Activated T-cell treated with anti-CD3 and anti-CD28 coated beads, Interleukin-2, amount 50 U/mL, for 24 hours (primary cell): ENCODE data around the gene ANK3.
"Not testable (repeated sequence)": the region's sequence is repeated elsewhere in the genome, so short reads cannot be mapped to it uniquely, and the experiment has no call there.

Experiments
- DNase-seq: peaks from one replicate; pipeline ENCODE4 v3.0.0-alpha.2; 2020
- H3K27ac Mint-ChIP-seq: 2 replicates; pipeline ENCODE4 v1.8.0; 2020; ENCODE audit warnings: mild to moderate bottlenecking, mixed read lengths
- H3K27me3 Mint-ChIP-seq: 2 replicates; pipeline ENCODE4 v1.8.0; 2020; ENCODE audit warnings: mixed read lengths
- H3K36me3 Mint-ChIP-seq: 2 replicates; pipeline ENCODE4 v1.8.0; 2020; ENCODE audit warnings: low read depth, mixed read lengths
- H3K4me1 Mint-ChIP-seq: 2 replicates; pipeline ENCODE4 v1.8.0; 2020; ENCODE audit warnings: low read depth, mixed read lengths
- H3K4me3 Mint-ChIP-seq: 2 replicates; pipeline ENCODE4 v1.8.0; 2020; ENCODE audit warnings: mild to moderate bottlenecking, moderate library complexity, mixed read lengths
- H3K9me3 Mint-ChIP-seq: 2 replicates; pipeline ENCODE4 v1.8.0; 2020; ENCODE audit warnings: mixed read lengths

Gene ANK3

DNA sequence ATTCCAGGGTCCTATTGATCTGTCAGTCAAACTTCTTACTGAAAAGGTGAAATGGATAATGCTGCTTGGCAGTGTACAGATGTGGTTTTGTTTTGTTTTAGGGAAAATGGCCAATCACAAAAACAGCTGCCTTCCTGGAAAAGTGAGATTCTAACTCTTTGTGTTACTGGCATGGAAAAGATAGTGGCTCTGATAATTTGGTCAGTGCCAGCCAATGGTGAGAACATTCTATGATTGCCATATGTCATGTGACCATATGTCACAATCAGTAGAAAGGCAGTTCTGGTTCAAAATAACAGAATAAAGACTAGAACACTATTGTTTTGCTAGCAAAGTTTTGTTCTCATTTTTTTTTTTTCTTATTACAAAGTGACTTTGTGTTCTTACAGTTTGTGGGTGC lies 344.1 kb downstream of the ANK3 start:
- Mint-ChIP-seq H3K4me3 (no peak overlapping the region), H3K27me3 (no peaks in the 10 kb centered on the region), H3K36me3 (peaks cover 37% of the 10 kb centered on the region), H3K4me1 (no peaks in the 10 kb centered on the region), H3K9me3 (no peaks in the 10 kb centered on the region), H3K27ac (no peak overlapping the region)
- no peak for DNase-seq

DNA sequence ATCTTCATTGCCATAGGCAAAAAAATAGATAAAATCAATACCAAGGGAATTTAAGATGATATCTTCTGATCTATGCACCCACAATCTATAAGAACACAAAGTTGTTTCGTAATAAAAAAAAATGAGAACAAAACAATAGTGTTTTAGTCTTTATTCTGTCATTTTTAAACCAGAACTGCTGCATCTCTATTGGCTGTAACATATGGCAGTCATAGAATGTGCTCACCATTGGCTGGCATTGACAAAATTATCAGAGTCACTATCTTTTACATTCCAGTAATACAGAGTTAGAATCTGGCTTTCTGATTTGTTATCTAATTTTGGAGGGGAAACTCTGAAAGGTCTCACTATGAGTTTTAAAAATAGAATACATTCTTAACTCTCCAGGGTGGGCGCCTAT lies 344.7 kb downstream of the ANK3 start:
- H3K4me1 Mint-ChIP-seq: no peaks in the 10 kb centered on the region
- peaks cover 35% of the 10 kb centered on the region for H3K36me3 Mint-ChIP-seq
- H3K9me3 Mint-ChIP-seq: no peaks in the 10 kb centered on the region
- no peak overlapping the region for H3K27ac Mint-ChIP-seq
- DNase-seq: no peak
- no peak overlapping the region for H3K4me3 Mint-ChIP-seq
- H3K27me3 Mint-ChIP-seq: no peaks in the 10 kb centered on the region

DNA sequence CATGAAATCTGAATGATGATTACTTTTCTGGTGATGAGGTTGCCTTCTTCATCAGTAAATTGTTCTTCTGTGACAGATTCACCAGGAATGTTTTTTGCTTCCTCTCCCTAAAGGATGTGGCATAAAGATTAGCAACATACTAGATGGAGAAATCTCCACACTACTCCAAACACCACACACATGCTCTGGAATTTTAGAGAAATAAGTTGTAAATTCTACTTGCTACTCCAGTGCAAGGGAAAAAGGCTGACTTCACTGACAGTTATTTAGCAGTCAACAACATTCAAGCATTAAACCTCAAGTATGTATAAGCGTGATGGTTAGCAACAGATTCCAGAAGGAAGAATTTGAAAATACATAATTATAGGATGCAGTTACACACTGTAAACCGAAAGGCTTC lies 345.4 kb downstream of the ANK3 start:
- H3K9me3 Mint-ChIP-seq: no peaks in the 10 kb centered on the region

DNA sequence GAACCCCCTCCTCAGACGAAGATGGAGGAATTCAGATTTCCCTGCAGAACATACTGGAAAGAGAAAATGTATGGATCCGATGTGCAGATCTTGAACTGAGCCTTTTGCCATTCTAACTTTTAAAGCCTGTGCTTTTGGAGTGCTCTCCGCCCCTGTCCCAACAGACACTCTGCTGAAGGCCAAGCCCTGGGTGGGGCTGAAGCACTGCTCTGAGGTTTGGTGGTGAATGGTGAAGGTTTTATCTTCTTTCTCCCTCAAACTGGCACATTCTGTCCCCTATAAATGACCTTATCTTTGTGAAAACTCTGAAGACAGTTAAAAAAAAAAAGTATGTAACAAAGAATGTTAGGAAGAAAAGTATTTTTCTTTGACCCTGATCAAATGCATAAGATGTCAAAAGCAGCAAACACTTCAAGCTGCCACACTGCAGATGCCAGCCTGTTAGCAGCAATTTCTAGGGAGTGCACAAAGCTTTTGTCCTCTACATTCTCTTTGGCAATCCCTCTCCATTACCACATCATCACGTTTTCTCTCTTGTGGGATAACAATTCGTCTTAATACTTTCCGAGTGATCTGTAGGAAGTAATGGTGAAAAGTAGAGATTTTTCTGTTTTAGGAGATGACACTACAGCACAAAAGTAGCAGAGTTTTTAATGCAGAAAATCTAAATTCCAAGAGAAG lies 346.0 kb downstream of the ANK3 start:
- H3K9me3 Mint-ChIP-seq: no peaks in the 10 kb centered on the region
- no peak overlapping the region for H3K4me3 Mint-ChIP-seq
- H3K36me3 Mint-ChIP-seq: peaks cover 36% of the 10 kb centered on the region
- H3K27me3 Mint-ChIP-seq: no peaks in the 10 kb centered on the region
- DNase-seq: no peak
- H3K4me1 Mint-ChIP-seq: no peaks in the 10 kb centered on the region
- no peak overlapping the region for H3K27ac Mint-ChIP-seq

More for the DNA sequence above, 345.4 kb downstream of the ANK3 start:
- Mint-ChIP-seq H3K27me3 (no peaks in the 10 kb centered on the region), H3K4me3 (no peak overlapping the region), H3K27ac (no peak overlapping the region), H3K4me1 (no peaks in the 10 kb centered on the region), H3K36me3 (peaks cover 35% of the 10 kb centered on the region)
- DNase-seq: no peak

DNA sequence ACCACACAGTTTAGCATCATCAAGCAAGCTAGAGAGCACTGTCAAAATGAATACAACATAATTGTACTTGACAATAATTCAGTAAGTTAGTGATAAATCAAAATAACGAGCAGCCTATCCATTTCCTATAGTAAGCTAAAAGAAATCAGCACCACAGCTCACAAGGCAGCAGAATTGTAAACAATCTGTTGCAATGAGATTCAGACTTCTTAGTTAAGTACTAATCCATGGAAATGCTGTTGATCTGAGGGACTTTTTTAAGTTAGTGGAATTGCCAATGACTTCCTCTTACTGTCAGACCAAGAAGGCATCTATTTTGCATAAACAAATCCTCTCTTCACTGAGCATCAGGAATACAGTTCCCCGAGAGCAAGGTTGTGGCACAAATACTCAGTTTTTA lies 346.8 kb downstream of the ANK3 start:
- Mint-ChIP-seq H3K4me3 (no peak overlapping the region), H3K27me3 (no peaks in the 10 kb centered on the region), H3K9me3 (no peaks in the 10 kb centered on the region), H3K36me3 (peaks cover 41% of the 10 kb centered on the region), H3K4me1 (no peaks in the 10 kb centered on the region), H3K27ac (no peak overlapping the region)
- no peak for DNase-seq

DNA sequence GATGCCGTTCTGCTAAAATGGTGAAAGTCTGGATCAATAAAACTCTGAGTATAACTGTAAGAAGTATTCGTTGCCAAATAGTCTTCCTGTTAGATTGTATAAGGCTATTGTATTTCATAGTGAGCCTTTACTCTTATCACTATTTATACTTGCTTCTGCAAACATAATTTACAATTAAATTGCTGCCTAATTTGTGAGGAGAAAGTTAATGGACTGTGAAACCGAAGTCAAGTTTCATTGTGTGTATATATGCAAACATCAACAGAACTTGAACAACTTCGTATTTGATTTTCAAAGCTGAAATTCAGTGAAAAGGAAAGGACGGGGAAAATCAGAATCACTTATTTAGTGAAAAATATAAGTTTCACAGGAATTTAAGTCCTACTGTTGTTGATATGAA lies 347.4 kb downstream of the ANK3 start:
- no peaks in the 10 kb centered on the region for H3K9me3 Mint-ChIP-seq
- DNase-seq: no peak

DNA sequence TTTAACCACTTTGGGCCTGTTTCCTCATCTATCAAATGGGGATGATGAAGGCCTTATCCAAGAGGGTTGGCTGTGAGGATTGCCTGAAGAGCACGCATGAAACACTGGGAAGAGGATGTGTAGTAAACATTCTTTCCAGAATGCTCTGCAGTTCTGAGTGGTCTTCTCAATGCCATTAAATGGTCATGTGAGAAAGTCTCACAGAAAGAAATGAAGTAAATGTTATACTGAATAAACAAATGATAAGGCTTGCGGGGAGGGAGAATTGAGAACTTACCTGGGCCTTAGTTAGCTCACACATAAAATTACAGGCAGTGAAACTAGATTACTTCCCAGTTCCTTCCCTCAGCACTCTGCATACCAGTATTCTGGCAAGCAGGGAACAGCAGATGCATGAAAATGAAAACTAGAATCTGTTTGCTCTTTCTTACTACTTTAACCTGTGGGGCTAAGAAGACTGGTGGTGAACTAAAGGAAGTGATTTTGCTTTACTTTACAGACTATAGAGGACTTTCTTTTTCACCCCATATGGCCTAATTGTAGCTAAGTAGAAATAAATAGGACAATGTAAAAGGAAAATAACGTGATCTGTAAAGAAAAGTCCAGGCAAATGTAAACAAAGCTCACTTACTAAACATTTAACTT lies 348.1 kb downstream of the ANK3 start:
- H3K4me3 Mint-ChIP-seq: no peak overlapping the region
- no peak for DNase-seq
- peaks cover 43% of the 10 kb centered on the region for H3K36me3 Mint-ChIP-seq
- no peaks in the 10 kb centered on the region for H3K9me3 Mint-ChIP-seq
- no peak overlapping the region for H3K27ac Mint-ChIP-seq
- H3K4me1 Mint-ChIP-seq: no peaks in the 10 kb centered on the region
- H3K27me3 Mint-ChIP-seq: no peaks in the 10 kb centered on the region

More for the DNA sequence above, 347.4 kb downstream of the ANK3 start:
- H3K36me3 Mint-ChIP-seq: peaks cover 41% of the 10 kb centered on the region
- H3K27me3 Mint-ChIP-seq: no peaks in the 10 kb centered on the region
- H3K4me3 Mint-ChIP-seq: no peak overlapping the region
- H3K27ac Mint-ChIP-seq: no peak overlapping the region
- H3K4me1 Mint-ChIP-seq: no peaks in the 10 kb centered on the region

DNA sequence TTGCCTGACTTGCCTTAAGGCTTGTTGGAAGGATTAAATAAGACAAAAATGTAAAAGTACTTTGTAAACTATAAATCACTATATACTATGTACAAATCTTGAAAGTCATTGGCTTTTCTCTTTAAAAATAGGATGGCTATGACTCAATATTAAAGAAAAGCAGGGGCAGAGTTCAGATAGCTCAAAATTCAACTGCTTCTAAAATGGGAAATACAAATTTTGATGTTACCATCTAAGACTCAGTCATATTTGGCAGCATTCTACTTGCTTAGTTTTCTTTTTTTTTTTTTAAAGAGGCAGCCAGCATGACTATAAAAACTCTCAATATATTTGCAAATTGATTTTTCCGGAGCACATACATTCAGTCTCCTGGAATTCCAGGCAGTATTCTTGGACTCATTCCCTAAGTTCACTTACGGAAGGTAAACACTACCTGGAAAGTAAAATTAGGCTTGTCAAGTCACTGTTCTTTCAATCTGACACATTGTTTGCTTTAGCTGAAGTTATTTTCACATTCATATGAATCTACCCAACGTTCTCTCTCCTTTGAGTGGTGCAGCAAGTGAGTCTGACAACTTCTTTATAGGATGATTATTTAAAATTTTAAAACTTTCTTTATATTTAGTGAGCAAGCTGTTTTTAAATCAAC lies 349.5 kb downstream of the ANK3 start:
- no peak overlapping the region for H3K4me3 Mint-ChIP-seq
- H3K4me1 Mint-ChIP-seq: no peaks in the 10 kb centered on the region
- no peaks in the 10 kb centered on the region for H3K9me3 Mint-ChIP-seq
- H3K27ac Mint-ChIP-seq: no peak overlapping the region
- no peak for DNase-seq
- H3K36me3 Mint-ChIP-seq: peaks cover 43% of the 10 kb centered on the region
- H3K27me3 Mint-ChIP-seq: no peaks in the 10 kb centered on the region

DNA sequence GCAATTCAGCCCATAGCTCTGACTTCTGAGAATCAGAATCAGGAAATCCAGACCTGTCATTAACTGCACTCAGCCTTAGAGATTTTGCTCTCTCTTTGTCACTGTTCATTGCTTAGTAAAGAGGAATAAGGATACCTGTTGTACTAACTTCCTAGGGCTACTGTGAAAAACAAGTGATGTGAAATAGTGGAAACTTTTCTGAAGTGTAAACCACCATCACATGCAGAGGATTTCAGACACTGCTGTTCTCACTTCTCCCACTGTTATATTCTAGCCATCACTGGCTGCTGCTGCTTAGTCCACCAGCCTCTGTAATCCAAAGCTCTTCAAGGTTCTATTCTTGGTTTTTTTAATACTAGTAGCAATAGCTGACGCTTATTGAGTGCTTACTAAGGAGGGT lies 353.7 kb downstream of the ANK3 start:
- peaks cover 33% of the 10 kb centered on the region for H3K36me3 Mint-ChIP-seq
- no peaks in the 10 kb centered on the region for H3K9me3 Mint-ChIP-seq
- no peaks in the 10 kb centered on the region for H3K27me3 Mint-ChIP-seq
- no peak overlapping the region for H3K4me3 Mint-ChIP-seq
- H3K27ac Mint-ChIP-seq: no peak overlapping the region
- H3K4me1 Mint-ChIP-seq: peaks cover 8% of the 10 kb centered on the region
- no peak for DNase-seq

DNA sequence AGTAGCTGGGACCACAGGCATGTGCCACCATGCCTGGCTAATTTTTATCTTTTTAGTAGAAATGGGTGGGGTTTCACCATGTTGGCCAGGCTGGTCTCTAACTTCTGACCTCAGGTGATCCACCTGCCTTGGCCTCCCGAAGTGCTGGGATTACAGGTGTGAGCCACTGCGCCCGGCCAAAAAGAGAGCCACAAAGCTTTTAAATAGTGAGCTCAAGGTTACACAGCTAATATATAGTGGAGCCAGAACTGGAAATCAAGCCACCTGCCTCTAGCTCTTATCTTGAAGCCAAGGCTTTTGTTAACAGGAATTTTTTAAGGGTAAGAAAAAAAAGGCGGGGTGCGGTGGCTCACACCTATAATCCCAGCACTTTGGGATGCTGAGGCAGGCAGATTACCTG lies 354.3 kb downstream of the ANK3 start:
- H3K36me3 Mint-ChIP-seq: peaks cover 32% of the 10 kb centered on the region

DNA sequence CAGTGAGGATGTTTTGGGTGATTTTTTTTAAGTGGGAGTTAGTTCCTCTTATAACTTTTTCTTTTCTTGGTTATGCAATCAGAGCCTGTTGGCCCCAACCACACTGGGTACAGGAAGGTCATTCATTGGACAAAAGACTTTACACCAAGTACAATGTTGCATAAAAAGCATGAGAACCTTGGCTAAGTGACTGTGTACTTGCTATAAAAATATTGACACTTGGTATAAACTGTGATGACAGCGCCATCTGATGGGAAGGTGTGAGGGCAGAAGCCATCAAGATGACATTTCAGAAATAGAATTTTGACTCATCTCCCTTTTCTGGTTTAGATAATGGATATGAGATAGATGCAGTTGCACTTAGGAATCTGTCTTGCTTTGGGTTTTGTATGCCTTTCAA lies 357.0 kb downstream of the ANK3 start:
- H3K27ac Mint-ChIP-seq: peak overlapping the region; percentile 22
- H3K9me3 Mint-ChIP-seq: no peaks in the 10 kb centered on the region
- H3K36me3 Mint-ChIP-seq: peaks cover 29% of the 10 kb centered on the region
- no peak overlapping the region for H3K4me3 Mint-ChIP-seq
- DNase-seq: no peak
- no peaks in the 10 kb centered on the region for H3K27me3 Mint-ChIP-seq
- H3K4me1 Mint-ChIP-seq: peaks cover 8% of the 10 kb centered on the region

More for the DNA sequence above, 354.3 kb downstream of the ANK3 start:
- H3K4me3 Mint-ChIP-seq, H3K9me3 Mint-ChIP-seq, H3K27ac Mint-ChIP-seq, H3K27me3 Mint-ChIP-seq, H3K4me1 Mint-ChIP-seq, DNase-seq: not testable (repeated sequence)

DNA sequence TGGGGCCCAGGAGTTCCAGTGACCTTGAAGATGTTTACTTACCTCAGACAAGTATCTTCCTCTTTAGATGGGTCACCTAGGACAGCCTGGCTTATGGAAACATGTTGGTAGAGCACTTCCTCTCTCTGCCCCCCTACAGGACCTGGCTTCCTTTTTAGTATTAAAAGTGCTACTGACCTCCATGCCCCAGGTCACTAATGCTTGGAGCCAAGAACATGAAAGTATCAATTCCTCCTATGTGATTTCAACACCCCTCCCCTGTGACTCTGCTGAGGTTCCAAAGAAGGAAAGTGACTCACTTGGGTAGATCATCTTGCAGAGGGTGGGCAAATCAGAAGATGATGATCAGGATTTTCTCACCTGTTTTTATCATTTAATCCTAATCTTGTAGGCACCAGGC lies 358.0 kb downstream of the ANK3 start:
- DNase-seq: no peak
- H3K27me3 Mint-ChIP-seq: no peaks in the 10 kb centered on the region
- H3K27ac Mint-ChIP-seq: peak overlapping the region; percentile 48
- peaks cover 8% of the 10 kb centered on the region for H3K4me1 Mint-ChIP-seq
- peaks cover 25% of the 10 kb centered on the region for H3K36me3 Mint-ChIP-seq
- H3K9me3 Mint-ChIP-seq: no peaks in the 10 kb centered on the region
- no peak overlapping the region for H3K4me3 Mint-ChIP-seq

DNA sequence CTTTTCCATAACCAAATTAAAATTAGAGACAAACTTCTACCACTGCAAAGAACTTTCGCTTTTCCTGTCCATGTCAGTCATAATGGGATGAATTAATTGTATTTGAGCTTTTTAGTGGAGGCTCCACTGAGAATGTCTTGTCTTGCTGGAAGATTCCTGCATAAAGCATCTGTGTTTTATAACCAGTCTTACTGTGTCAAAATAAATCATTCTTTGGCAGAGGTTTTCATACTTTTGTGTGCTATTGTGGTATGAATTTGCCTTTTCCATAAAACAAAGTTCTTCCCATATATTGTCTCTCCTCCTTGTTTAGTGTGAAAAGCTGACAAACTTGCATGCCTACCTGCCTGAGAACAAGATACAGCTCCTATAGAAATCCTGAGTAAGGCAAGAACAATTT lies 358.5 kb downstream of the ANK3 start:
- Mint-ChIP-seq H3K4me1 (peaks cover 8% of the 10 kb centered on the region), H3K36me3 (peaks cover 25% of the 10 kb centered on the region), H3K4me3 (no peak overlapping the region), H3K27ac (peak overlapping the region; percentile 61), H3K9me3 (no peaks in the 10 kb centered on the region), H3K27me3 (no peaks in the 10 kb centered on the region)
- no peak for DNase-seq

DNA sequence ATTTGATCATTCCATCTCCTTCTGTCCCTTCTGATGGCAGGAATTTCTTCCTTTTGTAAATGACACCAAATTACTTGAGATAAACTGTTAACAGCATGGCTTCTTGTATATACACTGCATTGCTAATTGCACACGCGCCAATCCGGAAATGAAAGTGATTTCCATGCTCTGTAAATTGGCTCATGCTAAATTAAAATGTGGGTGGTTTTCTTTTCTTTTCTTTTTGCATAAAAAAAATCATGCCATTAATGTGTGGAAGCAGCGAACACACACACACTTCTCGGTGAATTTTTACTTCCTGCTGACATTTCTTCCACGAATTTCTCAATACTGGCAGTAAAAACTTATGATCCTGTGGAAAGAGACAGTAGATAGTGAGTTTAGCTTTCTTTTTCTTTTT lies 360.2 kb downstream of the ANK3 start:
- no peak for DNase-seq
- Mint-ChIP-seq H3K4me1 (peaks cover 8% of the 10 kb centered on the region), H3K4me3 (no peak overlapping the region), H3K9me3 (no peaks in the 10 kb centered on the region), H3K36me3 (peaks cover 25% of the 10 kb centered on the region), H3K27ac (no peak overlapping the region), H3K27me3 (no peaks in the 10 kb centered on the region)

DNA sequence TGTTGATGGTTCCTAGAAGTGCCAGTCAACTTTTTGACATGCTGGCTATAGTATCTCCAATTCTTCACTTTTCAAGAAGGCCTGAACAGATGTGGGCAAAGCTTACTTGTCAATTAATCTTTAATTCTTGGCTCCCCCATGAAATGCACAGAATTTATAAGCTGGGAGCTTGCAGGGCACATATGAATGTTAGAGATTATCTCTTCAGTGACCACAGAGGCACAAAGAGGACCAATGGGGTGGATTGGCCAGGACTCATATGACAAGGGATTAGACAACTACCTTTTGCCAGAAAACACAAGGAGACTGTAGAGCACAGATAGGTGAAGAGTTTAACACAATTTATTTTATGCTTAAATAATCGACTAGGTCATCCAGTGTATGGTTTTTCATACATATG lies 361.6 kb downstream of the ANK3 start:
- no peak overlapping the region for H3K27ac Mint-ChIP-seq

More for the DNA sequence above, 361.6 kb downstream of the ANK3 start:
- Mint-ChIP-seq H3K36me3 (peaks cover 21% of the 10 kb centered on the region), H3K4me1 (peaks cover 8% of the 10 kb centered on the region), H3K9me3 (no peaks in the 10 kb centered on the region), H3K27me3 (no peaks in the 10 kb centered on the region), H3K4me3 (no peak overlapping the region)
- DNase-seq: no peak
